ENCODE results near the gene CCDC61.

Gene CCDC61

DNA sequence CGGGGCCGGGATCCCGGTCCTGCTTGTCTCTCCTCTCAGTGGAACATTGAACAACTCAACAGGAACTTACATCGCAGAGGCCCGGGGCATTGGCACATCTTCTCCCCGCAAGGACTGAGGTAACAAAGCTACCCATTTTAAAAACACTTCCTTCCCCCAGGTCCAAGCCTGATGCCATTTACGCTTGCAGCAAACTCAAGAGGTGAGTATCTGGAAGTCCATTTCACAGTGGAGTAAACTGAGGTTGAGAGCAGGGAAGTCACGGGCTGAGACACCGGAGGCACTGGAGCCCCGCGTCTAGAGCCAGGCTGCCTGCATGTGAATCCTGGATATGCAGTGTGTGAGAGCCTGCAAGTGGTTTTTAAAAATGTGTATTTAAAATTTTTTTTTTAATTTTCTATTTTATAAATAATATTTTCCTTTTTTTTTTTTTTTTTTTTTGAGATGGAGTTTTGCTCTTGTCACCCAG, 28.1 kb downstream of the CCDC61 start:
- TF ChIP-seq, protein P1, sequence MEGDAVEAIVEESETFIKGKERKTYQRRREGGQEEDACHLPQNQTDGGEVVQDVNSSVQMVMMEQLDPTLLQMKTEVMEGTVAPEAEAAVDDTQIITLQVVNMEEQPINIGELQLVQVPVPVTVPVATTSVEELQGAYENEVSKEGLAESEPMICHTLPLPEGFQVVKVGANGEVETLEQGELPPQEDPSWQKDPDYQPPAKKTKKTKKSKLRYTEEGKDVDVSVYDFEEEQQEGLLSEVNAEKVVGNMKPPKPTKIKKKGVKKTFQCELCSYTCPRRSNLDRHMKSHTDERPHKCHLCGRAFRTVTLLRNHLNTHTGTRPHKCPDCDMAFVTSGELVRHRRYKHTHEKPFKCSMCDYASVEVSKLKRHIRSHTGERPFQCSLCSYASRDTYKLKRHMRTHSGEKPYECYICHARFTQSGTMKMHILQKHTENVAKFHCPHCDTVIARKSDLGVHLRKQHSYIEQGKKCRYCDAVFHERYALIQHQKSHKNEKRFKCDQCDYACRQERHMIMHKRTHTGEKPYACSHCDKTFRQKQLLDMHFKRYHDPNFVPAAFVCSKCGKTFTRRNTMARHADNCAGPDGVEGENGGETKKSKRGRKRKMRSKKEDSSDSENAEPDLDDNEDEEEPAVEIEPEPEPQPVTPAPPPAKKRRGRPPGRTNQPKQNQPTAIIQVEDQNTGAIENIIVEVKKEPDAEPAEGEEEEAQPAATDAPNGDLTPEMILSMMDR (IDR thresholded peaks at IDR 0.05; ENCODE audit: extremely low read depth, missing control alignments): no peak
- no peak for DNase-seq (ENCODE audit: low spot score)

DNA sequence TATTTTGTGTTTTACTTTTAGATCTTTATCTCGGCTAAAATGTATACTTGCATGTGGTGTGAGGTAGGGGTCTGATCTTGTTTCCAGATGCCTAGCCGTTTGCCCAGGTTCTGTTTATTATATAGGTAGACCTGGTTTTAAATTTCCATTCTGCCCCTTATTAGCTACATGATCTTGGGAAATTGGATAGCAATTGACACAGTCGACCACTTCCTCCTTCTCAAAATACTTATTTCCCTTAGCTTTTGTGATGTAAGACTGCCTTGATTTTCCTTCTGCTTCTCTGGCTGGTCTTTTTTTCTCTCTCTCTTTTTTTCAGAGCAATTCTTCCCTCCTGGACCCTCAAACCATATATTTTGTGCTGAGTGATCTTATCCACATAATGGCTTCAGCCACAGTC, 30.6 kb downstream of the CCDC61 start:
- TF ChIP-seq, protein P1 (IDR thresholded peaks at IDR 0.05; ENCODE audit: extremely low read depth, missing control alignments): no peak
- DNase-seq (ENCODE audit: low spot score): no peak

DNA sequence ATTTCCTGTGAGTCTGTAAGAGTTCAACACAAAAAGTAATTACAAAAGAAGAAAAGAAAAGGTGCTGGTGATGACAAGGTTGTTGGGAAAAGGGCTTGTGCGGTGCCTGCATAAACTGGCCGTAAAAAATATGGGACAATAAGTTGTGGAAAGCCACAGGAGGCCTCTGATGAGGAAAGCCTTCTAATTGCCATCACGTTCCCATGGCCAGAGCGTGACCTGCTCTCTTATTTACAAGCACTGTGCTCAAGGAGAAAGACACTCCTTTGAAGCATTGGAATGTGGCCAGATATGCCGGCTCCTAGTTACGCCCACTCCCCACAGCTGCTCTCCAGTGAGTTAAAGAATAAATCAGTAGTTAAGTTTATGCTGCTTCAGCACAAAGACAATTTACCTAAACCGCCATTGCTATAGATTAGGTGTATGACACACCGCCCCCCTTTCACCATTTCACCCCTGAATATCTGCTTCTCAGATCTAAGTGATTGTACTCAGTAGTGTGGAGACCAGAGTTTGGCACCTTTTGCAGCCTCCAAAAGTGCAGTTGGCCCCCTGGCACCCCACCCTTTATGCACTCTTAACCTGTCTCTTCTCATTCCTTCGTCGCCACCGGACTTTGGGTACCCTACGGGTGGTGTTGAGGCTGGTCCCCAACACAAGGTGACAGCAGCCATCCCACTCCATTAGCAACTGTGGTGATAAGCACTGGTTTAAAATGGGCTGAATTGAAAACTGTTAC, 35.7 kb downstream of the CCDC61 start:
- DNase-seq (ENCODE audit: low spot score): no peak
- TF ChIP-seq, protein P1 (IDR thresholded peaks at IDR 0.05; ENCODE audit: extremely low read depth, missing control alignments): no peak

DNA sequence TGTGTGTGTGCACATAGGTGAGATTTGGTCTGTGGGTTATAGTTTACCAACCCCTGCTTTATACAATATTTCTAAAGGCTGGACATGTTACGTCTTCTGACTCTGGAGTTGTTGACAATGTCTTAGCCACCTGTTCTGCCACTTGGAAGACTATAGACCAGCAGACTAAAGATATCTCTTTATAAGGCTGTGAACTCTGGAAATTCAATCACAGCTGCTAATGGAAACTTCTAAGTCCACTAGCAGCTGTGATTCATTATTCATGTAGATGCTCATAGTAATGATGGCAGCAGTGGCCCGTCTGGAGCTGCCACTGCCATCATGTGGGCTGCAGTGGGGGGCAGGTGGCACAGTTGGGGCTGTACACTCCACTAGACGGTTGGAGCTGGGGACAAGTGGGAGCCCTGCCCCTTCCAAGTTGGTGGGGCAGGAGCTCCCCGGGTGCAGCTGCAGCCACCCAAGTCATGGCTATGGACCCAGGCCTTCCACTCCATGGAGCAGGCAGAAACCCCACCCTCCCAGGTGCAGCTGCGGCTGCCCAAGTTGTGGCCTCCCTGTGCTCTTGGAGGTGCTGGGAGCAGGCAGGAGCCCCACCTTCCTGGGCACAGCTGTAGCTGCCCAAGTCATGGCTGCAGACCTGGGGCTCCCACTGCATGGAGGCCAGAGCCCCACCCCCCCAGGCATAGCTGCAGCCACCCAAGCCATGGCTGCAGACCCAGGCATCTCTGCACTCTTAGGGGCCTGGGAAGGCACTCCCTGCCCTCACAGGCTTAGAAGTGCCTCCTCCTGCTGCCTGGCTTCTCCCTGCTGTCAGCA, 36.7 kb downstream of the CCDC61 start:
- DNase-seq (ENCODE audit: low spot score): no peak
- TF ChIP-seq, protein P1 (IDR thresholded peaks at IDR 0.05; ENCODE audit: extremely low read depth, missing control alignments): no peak

DNA sequence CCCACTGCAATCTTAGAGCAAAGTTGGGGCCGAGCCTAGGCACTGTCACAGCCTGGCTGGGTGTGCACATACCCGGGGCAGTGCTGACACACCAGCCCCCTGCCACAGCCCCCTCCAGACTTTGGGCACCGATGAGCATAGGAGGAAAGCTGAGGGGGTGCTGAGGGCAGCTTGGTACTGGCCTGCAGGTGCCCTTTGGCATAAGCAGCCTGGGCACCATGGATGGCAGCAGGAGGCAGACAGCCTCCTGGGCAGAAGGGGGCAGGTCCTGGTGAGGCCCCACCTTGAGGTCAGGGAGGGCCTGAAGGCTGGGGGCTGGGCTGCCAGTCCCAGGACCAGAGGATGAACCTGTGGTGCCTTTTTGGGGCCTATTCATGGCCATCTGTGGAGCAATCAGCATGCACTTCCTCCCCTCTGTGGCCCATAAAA, 37.3 kb downstream of the CCDC61 start:
- no peak for DNase-seq (ENCODE audit: low spot score)
- TF ChIP-seq, protein P1 (IDR thresholded peaks at IDR 0.05; ENCODE audit: extremely low read depth, missing control alignments): no peak

DNA sequence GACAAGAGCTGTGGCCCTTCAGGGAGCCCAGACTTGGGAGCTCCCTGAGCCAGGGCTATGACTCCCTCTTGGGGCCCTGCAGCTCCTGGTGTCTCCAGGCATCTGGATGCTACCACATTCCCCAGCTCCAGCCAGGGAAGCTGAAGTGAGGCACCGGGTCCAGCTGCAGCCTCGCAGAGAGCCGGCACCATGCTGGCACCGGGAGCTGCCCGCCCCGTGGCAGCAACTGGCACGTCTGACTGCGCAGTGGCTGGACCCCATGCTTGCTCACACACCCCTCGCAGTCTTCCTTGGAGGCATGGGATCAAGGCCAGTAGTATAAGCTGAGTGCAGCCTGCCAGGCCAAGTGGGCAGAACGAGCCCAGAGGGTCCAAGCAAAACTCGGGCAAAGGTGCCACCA, 38.1 kb downstream of the CCDC61 start:
- TF ChIP-seq, protein P1 (IDR thresholded peaks at IDR 0.05; ENCODE audit: extremely low read depth, missing control alignments): no peak
- DNase-seq (ENCODE audit: low spot score): no peak

DNA sequence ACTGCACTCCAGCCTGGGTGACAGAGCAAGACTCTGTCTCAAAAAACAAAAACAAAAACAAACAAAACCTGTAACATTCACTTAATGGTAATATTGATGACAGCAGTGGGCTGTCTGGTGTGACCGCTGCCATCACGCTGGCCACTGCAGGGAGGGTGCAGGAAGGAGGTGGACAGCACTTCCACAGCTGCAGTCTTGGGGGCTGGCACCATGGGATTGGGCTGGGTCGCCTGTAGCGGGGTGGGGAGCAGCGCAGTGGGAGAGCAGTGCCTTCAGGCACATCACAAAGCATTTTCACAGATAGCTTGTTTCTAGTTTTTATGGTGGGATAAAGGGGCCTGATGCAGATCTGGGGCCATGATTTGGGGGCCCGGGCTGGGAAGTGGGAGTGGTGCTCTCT, 40.3 kb downstream of the CCDC61 start:
- TF ChIP-seq, protein P1 (IDR thresholded peaks at IDR 0.05; ENCODE audit: extremely low read depth, missing control alignments): no peak

More for the DNA sequence above, 40.3 kb downstream of the CCDC61 start:
- DNase-seq (ENCODE audit: low spot score): no peak
